CD4-positive, alpha-beta T cell treated with Interleukin-17A for 4 hours (primary cell): ENCODE results near the gene PTPRJ.
"Not testable (repeated sequence)": the region's sequence is repeated elsewhere in the genome, so short reads cannot be mapped to it uniquely, and the experiment has no call there.

Experiments used
- DNase-seq: peaks from one replicate; pipeline ENCODE4 v3.0.0-alpha.2; 2020; ENCODE audit warnings: mixed read lengths

The PTPRJ gene

GRCh38 chr11:48018528-48019216 lies 38.3 kb downstream of the PTPRJ start:
- no peak for DNase-seq

GRCh38 chr11:48019217-48019584 lies 38.8 kb downstream of the PTPRJ start:
- peak; percentile 44 for DNase-seq

GRCh38 chr11:48019595-48019994 lies 39.2 kb downstream of the PTPRJ start:
- no peak for DNase-seq

- no peak for DNase-seq
Measured at GRCh38 chr11:48020092-48020755, 39.9 kb downstream of the PTPRJ start.

DNA sequence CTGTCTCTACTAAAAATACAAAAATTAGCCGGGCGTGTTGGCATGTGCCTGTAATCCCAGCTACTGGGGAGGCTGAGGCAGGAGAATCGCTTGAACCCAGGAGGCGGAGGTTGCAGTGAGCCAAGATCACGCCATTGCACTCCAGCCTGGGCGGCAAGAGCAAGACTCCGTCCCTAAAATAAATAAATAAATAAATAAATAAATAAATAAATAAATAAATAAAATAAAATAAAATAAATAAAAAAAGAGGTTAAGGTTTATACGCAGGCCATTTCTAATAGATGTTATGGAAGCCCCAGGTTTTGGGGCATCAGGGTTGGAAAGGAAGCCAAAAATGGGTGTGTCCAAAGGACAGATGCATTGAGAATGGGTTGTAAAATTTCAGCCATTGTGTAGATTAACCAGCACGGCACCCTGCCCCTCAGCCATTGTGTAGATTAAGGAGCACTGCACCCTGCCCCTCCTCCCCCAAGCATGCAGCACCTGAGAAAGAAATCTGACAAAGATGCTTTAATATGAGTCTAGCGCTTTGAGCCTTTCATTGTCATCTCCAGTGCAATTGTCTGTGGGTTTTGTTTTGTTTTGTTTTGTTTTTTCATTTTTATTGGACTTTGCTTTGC lies 41.0 kb downstream of the PTPRJ start:
- not testable (repeated sequence) for DNase-seq

DNA sequence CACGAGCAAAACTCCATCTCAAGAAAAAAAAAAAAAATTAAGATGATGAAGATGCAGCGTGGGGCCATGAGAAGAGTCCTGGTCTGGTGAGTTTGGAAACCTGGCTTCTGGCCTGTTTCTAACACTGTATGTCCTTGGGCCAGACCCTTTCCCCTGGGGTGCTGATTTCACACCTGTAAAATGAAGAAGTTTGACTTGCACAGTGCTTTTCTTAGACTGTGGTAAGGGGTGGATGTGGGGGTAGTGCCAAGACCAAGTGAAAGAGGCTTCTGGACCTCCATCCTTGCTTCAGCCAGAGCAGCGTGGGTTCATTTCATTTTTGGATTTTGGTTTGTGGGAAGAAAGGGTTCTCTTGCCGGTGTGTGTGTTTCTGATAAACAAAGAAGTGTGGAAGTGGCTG lies 42.1 kb downstream of the PTPRJ start:
- DNase-seq = no peak

GRCh38 chr11:48023608-48024007 lies 43.2 kb downstream of the PTPRJ start:
- DNase-seq = not testable (repeated sequence)

DNA sequence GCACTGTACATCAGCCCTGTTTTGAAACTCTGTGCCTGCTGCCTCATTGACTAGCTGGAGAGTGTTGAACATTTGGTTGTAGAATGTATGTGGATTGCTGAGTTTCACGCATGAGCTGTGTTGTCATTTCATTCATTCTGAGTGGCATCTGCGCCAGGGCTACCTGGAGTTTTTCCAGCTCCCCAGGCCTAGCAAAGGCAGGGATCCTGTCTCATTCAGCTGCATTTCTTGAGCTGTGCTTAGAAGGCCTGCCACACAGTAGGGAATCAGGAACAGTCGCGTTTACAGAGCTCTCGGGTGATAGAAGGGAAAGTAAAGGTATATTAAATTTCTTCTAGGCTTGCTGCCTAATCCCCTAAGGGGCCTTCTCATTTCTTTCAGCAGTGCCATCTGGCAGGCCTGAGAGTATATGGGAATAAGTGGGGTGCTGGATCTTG lies 44.3 kb downstream of the PTPRJ start:
- no peak for DNase-seq

DNA sequence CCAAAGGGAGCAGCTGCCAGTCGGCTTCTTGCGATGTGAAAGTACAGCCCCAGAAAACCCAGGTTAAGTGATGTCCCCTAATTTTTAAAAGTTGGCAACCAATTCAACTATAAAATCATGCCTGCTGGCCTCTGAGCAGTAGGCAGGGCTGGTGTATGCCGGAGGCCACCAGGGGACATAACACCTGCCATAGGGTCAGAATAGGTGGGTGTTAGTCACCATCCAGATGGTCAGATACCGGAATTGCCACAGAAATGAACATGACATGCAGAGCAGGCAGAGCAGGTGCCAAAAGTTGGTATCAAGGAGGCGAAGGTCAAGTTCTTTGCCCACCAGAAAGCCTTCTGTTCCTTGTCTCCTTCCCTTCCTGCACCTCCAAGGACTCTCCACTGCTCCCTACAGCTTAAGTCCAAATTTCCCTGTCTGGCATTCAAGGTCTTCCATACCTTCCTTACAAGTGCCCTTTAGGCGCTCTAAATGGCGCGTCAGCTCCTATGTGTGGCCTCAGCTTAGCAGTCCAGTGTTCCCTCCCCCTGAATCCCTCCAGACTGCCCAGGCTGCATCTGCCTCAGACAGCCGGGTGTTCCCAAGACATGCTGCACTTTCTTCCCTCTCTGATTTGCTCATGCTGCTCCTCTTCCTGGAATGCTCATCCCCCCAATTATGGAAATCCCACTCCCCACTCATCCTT lies 45.1 kb downstream of the PTPRJ start:
- DNase-seq = no peak

- DNase-seq = no peak
Measured at GRCh38 chr11:48025984-48026340, 45.6 kb downstream of the PTPRJ start.

DNA sequence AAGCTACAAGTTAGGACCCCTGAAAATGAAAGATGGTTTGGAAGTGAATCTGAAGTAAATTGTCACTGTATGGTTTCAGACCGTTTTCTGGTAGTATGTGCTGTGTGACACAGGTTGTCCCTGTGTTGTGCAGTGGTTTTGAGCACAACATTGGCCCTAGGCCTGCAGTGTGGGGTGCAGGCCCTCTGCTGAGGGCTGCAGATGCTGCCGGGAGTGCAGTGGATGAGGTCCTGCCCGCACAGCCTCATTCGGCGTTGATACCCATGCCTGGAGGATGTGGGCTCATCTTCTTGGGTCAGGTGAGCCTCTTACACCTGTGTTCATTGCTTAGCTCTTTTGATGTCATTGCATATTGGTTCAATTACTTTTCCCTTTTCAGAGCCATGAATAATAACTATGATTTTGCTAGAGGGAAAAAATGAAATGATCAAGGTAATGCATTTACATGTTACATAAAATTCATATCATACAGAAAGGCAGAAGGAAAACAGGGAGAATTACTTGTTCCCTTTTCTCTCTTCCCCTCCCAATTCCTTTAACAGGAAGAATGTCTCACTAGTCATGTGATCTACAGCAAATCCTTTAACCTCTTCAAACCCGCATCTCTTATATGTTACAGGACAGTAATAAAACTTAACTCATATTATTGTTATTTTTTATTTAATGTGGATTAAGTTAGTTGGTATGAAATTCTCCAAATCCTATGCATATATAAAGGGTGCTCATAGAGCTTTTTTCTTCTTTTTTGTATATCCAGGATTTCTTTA lies 48.7 kb downstream of the PTPRJ start:
- DNase-seq = peak; percentile 67

DNA sequence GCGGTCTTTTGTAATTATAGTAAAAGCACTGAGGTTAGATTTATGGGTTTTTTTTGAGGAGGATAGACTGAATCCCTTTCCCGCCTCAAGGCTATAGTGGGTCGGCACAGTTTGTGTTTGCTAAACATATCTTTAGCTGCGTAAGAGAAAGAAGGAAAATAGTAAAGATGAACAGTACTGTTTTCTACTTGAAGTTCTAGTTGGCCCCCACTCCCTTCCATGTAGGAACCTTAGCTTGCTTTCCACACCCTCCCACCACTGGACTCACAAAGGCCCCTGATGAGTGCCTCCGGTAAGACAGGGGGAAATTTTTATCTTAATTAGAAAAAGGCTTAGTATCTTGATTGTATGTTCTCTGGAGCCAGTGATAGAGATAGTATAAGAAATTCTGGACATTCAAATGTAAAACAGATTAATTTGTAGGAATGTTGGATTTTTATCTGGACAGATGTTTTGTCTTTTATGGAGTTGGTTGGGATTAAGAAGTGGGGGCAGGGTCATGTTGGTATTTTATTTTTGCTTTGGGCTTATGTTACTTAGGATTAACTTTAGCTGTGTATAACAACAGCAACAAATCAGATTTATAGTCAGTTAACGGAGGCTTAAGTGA lies 49.4 kb downstream of the PTPRJ start:
- no peak for DNase-seq

DNA sequence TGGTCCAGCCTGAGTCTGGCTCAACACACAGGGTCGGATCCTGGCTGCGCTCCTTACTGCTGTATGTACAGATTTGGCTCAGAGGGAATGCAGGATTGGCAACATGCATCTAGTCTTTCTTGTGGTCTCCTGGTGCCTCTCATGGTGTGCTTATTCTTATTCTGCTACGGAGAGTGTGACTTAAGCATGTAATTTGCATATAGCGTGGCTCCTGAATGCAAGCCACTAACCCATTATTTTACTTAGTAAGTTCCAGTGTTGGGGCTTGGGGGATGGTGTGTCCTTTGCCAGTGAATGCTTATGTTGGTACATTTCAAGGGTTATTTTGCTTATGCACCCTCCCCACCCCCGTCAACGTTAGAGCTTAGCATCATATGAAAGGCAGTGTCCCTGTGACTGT lies 51.2 kb downstream of the PTPRJ start:
- no peak for DNase-seq

DNA sequence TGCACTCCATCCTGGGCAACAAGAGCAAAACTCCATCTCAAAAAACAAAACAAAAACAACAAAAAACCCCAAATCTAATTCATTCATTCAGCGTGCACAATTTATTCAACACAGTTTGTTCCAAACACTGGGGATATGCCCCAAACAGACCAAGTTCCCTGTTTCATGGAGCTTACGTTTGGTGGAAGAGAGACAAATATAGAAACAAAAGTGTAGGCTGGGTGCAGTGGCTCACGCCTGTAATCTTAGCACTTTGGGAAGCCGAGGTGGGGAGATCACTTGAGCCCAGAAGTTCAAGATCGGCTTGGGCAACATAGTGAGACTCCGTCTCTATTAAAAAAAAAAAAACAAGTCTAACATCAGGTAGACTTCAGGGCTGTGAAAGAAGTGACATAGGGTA lies 52.4 kb downstream of the PTPRJ start:
- no peak for DNase-seq

DNA sequence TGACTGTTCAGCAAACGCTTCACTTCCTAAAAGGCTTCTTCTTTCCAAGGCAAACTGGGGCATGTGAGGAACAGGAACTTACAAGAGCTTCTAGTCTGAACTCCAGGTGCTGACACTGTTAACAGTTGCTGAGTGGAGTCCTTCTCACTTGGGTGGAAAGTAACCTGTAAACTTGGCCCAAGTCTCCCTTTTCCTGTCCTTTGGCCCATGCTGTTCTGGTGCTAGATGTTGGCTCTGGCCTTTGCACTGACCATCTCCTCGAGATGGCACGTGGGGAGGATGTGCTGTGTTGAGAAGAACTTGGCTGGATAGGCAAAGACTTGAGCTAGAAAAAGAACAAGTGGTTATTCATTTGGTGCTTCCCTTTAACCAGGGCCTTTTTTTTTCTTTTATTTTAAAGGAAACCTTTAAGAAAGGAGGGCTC lies 53.6 kb downstream of the PTPRJ start:
- no peak for DNase-seq

DNA sequence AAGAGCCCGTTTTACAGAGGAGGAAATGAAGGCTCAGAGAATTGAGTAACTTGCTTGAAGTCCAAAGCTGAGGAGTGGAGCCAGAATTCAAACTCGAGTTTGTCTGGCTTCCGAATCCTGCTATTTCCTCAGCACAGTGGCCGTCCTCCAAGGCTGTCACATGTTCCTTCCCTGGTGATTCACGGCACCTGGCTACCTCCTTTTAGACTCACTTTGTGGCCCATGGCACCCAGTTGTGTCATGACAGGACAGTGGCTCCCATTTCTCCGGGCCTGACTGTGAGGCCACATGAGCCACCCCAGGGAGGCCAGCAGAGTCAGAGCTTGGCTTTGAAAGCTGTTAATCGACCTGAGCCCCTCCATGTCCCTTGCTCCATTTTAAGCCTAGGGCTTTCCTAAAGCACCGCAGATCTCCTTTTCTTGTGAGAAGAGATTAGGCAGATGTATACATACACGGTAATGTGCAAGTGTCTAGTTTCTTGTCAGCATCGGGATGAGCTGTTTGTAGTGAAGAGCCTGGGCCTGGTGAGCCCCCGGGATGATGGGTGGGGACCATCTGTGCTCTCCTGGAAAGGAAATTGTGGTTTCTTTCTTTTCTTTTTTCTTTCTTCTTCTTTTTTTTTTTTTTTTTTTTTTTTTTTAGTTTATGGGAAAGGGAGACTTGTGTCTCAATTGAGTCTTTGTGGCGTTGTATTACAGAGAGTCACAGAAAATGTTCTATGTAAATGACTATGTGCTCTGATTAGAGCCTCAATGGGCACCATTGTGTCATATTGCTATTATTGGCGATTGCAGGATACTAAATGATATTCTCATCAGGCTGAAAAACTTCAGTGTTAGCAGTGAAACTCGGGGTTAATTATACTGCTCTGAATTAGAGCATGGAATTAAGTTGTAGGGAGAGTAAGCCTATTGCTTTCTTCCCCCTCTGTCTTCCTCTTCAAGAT lies 54.8 kb downstream of the PTPRJ start:
- DNase-seq = no peak

GRCh38 chr11:48036011-48036410 lies 55.7 kb downstream of the PTPRJ start:
- DNase-seq = no peak

DNA sequence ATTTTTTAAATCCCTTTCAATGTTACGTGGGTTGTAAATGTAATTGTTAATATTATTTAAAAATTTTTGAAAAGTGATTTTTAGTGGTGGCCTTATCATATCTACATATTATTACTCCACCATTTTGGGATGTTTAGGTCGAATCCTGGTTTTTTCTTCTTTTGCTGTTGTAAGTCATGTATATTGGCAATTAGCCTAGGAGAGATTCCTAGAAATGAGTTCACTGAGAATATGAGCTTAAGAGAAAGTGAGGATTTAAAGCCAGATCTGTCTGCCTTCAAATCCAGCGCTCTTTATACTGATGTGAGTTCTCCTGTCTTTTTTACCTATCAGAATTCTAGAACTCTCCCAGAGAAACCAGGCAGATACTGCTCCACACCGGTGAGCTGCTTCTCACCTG lies 56.1 kb downstream of the PTPRJ start:
- no peak for DNase-seq

- no peak for DNase-seq
Measured at GRCh38 chr11:48037709-48038468, 57.5 kb downstream of the PTPRJ start.

DNA sequence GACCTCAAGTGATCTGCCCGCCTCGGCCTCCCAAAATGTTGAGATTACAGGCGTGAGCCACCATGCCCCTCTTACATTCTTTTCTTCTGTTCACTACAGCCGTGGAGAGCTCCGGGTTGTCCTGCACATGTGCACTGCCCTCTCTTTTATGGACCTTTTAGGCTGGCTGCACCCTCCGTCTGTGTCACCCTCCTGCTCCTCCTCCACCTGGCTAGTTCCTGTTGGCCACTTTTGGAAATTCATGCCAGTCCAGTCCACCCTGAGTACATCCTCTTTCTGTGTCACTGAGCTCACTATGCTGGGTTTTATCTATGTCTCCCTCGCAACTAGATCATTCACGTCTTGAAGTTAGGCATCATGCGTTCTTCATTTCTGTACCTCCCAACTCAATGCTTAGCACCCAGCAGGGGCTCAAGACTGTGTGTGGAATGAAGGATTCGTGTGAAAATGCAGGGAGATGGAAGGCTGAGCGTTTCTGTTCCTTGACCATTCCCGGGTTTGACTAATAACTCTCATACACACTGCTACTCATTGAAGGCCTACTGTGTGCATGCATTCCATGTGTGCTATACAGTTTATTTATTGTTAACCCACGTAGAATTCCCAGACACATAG lies 60.6 kb downstream of the PTPRJ start:
- no peak for DNase-seq
